NCI-H1417 (cell line): ENCODE measurements around the gene SLC16A12.
A peak's percentile ranks its signal among the peaks of the same experiment; 100 is the strongest.
"Not testable (repeated sequence)": the region's sequence is repeated elsewhere in the genome, so short reads cannot be mapped to it uniquely, and the experiment has no call there.

Experiments
- DNase-seq, 3 experiments: peaks; one replicate each; lab custom pipeline; 2025; lab: John Stamatoyannopoulos, UW

SLC16A12 gene

DNA sequence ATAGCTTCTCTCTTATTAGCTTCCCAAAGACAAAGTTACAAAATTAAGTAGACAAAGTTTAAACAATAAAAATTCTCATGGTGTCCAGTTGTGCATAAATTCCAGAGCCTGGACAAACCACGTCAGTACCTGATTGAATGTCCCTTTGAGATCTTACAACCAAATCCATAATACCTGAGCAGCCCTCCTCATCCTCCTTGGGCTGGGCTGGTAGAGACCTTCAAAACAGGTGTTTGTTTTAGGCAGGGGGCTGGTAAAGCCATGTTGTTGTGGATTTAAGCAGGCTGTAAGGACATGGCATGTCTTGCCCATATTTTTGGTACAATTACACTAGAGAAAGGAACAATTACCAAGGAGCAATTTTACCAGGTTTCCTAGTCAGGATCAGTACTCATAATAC, 118.9 kb downstream of the SLC16A12 start:
- DNase-seq = no peak

DNA sequence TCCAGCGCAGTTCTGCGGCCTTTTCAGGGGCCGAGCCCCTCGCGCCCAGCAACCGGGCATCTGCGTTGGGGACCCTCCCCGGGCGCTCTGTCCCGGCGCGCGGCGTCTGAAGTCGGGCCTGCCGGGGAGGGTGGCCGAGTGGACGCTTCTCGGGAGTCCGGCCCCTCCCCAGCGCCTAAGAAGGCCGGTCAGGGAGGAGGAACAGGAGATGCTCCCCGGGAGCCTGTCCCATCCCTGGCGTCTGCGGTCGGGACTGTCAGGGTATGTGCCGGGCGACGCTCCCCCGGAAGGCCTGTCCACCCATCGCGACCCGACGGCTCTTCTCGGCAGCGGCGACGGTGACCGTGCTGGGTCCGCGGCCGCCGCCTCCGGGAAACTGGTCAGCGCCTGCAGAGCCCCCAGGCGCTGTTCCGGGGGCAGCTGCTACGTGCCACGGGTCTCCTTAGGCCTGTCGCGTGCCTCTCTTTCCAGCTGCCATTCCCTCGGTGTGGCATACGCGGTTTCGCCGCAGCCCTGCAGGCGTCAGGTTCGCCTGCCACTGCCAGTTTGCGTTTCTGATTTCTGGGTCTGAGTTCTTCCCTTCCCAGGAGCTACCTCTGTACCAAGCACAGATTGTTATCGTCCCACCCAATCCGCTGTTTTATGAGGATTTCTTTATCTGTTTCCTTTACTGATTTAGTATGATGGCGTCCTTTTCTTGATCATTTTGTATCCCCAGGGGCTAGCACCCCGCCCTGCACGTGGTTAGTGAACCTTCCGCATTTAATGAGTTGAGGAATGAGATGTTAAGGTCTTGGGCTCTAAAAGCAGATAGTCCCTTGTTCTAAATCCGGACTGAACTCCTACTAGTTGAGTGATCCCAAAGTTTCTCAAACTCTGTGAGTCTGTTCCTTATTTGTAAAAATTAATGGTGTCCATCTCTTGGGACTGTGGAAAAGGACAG, 120.2 kb downstream of the SLC16A12 start:
- DNase-seq = peak; percentile 42 to 78 (median 76)

DNA sequence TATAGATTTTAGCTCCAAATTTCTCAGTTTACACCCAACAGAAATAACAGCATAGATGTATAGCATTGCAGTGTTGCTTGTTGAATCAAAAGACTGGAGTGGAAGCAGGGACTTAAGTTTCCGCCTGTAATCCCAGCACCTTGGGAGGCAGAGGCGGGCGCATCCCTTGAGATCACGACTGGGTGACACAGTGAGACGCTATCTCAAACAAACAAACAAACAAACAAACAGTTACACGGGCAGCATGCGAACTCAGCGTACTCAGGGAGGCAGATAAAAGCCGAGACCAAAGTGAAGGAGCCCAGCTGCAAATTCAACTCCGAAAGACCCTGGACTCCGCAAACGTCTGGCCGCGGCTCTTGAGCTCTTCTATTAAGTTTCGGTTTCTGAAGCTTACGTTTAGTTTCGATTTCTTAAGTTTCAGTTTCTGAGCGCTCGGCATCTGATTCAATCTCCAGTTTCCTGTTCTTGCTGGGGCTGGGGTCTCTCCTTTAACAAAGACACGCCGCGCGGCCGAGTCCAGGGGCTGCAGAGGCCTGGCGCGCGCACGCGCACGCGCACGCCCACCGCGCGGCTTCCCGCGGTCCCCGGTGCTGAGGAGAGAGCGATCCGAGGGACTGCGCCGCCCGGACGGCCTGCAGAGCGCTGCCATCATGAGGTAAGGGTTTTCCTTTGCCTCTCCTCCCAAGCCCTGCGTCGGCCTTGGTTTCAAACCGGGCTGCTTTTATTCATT, 121.1 kb downstream of the SLC16A12 start, which contains the start of gene IFIT5:
TSS of gene IFIT5 (plus strand) at position 423 of the 733 bp plus-strand sequence. CDS start at position 654, 231 bp downstream.
- peak; percentile 51 to 78 (median 78) for DNase-seq

- DNase-seq = no peak
These were observed 121.9 kb downstream of the SLC16A12 start for GRCh38 chr10:89413398-89413912.

- DNase-seq = not testable (repeated sequence)
These were observed 123.1 kb downstream of the SLC16A12 start for GRCh38 chr10:89412276-89412675.

DNA sequence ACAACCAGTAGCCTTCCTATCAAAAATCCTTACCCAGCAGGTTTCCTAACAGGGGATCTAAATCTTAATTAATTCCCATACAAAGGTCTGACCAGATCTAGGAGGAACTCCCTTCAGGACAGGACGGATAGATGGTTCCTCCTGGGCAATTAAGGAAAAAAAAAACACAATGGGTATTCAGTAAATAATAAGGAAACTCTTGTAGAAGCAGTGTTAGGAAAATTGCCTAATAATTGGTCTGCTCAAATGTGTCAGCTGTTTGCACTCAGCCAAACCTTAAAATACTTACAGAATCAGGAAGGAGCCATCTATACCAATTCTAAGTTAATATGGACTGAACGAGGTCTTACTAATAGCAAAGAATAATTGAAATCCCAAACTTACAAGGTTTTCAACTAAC, 124.3 kb downstream of the SLC16A12 start:
- DNase-seq = peak in 1 of 3 experiments; percentile 17

DNA sequence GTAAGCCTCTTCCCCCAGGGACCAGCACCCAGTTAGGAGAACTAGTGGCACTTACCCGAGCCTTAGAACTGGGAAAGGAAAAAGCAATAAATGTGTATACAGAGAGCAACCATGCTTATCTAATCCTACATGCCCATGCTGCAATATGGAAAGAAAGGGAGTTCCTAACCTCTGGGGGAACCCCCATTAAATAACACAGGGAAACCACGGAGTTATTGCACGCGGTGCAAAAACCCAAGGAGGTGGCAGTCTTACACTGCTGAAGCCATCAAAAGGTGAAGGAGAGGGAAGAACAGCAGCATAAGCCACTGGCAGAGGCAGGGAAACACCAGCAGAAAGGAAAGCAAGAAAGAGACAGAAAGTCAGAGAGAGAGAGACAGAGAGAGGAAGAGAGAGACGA, 124.8 kb downstream of the SLC16A12 start:
- not testable (repeated sequence) for DNase-seq

DNA sequence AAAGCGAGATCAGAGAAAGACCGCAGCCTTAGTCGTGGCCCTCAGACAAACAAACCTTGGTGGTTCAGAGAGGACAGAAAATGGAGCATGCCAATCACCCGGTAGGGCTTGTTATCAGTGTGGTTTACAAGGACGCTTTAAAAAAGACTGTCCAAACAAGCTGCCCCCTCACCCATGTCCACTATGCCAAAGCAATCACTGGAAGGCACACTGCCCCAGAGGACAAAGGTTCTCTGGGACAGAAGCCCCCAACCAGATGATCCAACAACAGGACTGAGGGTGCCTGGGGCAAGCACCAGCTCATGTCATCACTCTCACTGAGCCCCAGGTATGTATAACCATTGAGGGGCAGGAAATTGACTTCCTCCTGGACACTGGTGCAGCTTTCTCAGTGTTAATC, 126.1 kb downstream of the SLC16A12 start:
- not testable (repeated sequence) for DNase-seq

GRCh38 chr10:89407792-89408191, 127.6 kb downstream of the SLC16A12 start:
- DNase-seq = not testable (repeated sequence)

DNA sequence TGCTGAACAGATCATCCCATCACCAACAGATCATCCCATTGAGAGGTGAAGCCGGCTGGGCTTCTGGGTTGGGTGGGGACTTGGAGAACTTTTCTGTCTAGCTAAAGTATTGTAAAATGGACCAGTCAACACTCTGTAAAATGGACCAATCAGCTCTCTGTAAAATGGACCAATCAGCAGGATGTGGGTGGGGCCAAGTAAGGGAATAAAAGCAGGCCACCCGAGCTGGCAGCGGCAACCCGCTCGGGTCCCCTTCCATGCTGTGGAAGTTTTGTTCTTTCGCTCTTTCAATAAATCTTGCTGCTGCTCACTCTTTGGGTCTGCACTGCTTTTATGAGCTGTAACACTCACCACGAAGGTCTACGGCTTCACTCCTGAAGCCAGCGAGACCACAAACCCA, 129.2 kb downstream of the SLC16A12 start:
- not testable (repeated sequence) for DNase-seq

- no peak for DNase-seq
These were observed 131.0 kb downstream of the SLC16A12 start for GRCh38 chr10:89404104-89405047.

- DNase-seq = no peak
These were observed 132.4 kb downstream of the SLC16A12 start for GRCh38 chr10:89403043-89403442.

DNA sequence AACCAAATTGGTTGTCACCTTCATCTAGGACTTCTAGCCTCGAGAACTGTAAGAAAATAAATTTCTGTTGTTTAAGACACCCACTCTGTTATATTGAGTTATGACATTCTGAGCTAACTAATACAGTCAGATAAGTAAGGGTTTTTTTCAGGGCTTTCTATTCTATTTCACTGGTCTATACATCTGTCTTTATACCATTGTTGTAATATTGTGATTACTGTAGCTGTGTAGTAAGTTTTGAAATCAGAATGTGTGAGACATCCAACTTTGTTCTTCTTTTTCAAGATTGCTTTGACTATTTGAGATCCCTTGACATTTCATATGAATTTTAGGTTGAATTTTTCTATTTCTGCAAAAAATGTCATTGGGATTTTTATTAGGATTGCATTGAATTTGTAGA, 135.4 kb downstream of the SLC16A12 start:
- DNase-seq = no peak

GRCh38 chr10:89398003-89398749, 137.2 kb downstream of the SLC16A12 start:
- DNase-seq = no peak

- no peak for DNase-seq
These were observed 140.3 kb downstream of the SLC16A12 start for GRCh38 chr10:89395141-89395540.

- peak in 2 of 3 experiments; percentile 2 to 27 for DNase-seq
These were observed 141.5 kb downstream of the SLC16A12 start for GRCh38 chr10:89393898-89394297.

DNA sequence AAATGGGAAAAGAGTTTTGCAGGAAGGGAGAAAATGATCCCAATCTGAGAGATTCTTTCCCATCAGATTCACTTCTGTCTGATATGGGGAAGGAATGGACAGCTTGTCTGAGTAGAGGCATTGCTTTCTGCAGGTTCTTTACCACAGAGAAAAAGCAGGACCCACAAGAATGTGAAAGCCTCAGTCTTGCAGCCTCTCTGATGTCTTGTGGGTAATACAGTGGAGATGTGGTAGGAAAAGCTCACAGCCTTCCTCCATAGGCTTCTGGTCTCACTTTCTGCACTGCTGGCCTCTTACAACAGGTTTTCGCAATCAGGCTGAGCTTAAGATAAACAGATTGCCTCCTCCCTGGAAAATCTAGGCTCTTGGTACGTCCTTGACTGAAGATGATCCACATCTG, 142.4 kb downstream of the SLC16A12 start:
- no peak for DNase-seq

DNA sequence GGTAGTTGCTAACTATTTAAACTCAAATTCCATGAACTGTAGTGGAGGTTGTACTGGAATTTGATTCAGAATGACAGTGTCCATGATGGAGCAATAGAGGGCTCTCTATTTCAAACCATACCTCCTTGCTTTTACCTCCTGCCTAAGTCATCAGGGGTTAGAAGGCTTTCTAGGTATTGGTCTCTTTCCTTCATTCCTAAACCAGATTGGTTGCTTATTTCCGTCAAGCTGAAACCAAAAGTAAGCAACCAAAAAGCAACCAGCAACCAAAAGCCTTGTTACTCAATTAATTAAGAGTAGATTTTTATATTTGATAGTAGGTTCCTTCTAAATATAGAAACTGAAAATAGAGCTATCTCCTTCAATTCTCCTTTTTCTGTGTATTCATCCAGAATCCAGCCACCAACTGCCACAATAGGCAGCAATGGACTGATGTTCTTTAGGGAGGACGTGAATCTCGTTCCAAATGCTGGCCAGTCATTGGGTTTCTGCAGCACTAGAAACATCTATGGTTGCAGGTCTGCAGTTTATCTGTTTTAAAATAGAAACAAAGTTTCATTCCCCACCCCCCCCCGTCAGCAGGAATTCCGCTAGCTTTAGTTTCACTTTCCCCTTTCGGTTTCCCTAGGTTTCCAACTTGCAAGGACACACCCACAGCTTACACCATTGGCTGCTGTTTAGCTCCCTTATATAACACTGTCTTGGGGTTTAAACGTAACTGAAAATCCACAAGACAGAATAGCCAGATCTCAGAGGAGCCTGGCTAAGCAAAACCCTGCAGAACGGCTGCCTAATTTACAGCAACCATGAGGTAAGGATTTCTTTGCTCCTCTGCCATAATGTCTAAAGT, 143.3 kb downstream of the SLC16A12 start, which contains the start of gene IFIT1:
TSS of gene IFIT1 (plus strand) at position 717 of the 850 bp plus-strand sequence. CDS start at position 807, 90 bp downstream.
- peak; percentile 13 to 44 (median 18) for DNase-seq

GRCh38 chr10:89391226-89391576, 144.2 kb downstream of the SLC16A12 start:
- DNase-seq = not testable (repeated sequence)
